K562 (cell line): ENCODE results near the gene UTP14C.

ENCODE experiments used
- NFIC ChIP-seq: fragments of 450-650 bp; IDR thresholded peaks from 2 replicates; pipeline ENCODE4 v1.6.1; 2017; ENCODE audit warnings: mild to moderate bottlenecking, inconsistent platforms
- NR2C2 ChIP-seq, 2 experiments: fragments of 200-800 bp in 1 of 2; sonication (Bioruptor generic) in 1 of 2; sonication (generic) in 1 of 2; formaldehyde crosslinking in 1 of 2; IDR thresholded peaks; 2 replicates each; pipeline versions ENCODE4 v1.6.1 to v1.8.0; 2016 to 2022; ENCODE audit warnings: mild to moderate bottlenecking in 1 of 2, missing compliant biosample characterization in 1 of 2, missing genetic modification characterization in 1 of 2, missing genetic modification reagents in 1 of 2
- POLR2A ChIP-seq: fragments of 450-650 bp; conservative IDR thresholded peaks from 2 replicates; pipeline ENCODE4 v1.6.1; 2016
- TEAD4 ChIP-seq, 2 experiments: sonication (generic) in 1 of 2; formaldehyde crosslinking in 1 of 2; IDR thresholded peaks; 2 replicates each; pipeline versions ENCODE4 v1.6.1 to v1.8.0; 2012 to 2022; ENCODE audit warnings: borderline replicate concordance in 1 of 2, inconsistent platforms in 1 of 2, low read length in 1 of 2, mild to moderate bottlenecking in 1 of 2, missing genetic modification reagents in 1 of 2
- TF ChIP-seq, protein P1 (sequence below): sonication (generic); formaldehyde crosslinking; IDR thresholded peaks from 2 replicates; pipeline ENCODE4 v1.8.0; 2023; ENCODE audit warnings: mild to moderate bottlenecking, missing genetic modification reagents
- TF ChIP-seq, protein P2 (sequence below): sonication (generic); formaldehyde crosslinking; IDR thresholded peaks from 2 replicates; pipeline ENCODE4 v1.8.1; 2023; ENCODE audit warnings: missing genetic modification reagents, mild to moderate bottlenecking, borderline replicate concordance
- TF ChIP-seq, protein P3 (sequence below), 3 experiments: fragments of 200-800 bp in 1 of 3; sonication (Bioruptor generic) in 1 of 3; sonication (generic) in 1 of 3; formaldehyde crosslinking in 1 of 3; IDR thresholded peaks; 2 replicates each; pipeline versions ENCODE4 v1.6.1 to v1.8.0; 2016 to 2022; ENCODE audit warnings: mild to moderate bottlenecking in 2 of 3, missing compliant biosample characterization in 2 of 3, missing genetic modification characterization in 2 of 3, missing genetic modification reagents in 1 of 3
- TF ChIP-seq, protein P4 (sequence below), 2 experiments: fragments of 450-650 bp; formaldehyde crosslinking in 1 of 2; IDR thresholded peaks; 2 replicates each; pipeline versions ENCODE4 v1.4.0 to v1.6.1; 2014 to 2020; ENCODE audit warnings: mild to moderate bottlenecking in 2 of 2, borderline replicate concordance in 1 of 2, low read depth in 1 of 2
- TF ChIP-seq, protein P5 (sequence below): fragments of 250-450 bp; sonication (Bioruptor Pico); IDR thresholded peaks from 2 replicates; pipeline ENCODE4 v1.8.0; 2022; ENCODE audit warnings: moderate library complexity, mild to moderate bottlenecking, inconsistent platforms

DNA sequence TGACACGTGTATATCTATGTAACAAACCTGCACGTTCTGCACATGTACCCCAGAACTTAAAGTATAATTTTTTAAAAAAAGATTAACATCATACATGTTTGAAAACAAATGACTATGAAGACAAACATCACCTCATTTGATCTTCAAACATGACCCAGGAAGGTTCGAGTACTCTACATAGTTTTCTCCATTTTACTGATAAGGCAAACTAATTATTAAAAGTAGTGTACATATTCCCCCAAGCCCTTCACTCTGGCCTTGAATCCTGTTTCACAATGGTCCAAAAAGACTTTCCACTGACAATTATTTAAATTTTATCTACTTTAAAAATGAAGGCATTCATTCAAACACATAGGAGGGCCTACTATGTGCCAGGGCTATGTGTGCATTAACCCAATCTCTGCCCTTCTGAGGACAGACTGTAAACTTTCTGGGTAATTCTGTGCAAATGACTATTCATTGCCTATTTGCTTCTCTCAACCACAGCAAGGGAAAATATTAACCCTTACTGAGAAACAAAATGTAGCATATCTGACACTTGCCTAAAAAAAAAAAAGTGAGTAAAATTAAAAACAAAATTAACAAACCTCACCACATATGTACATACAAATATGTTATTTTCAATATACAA is 35.4 kb upstream of the UTP14C start:
- no peak for TF ChIP-seq NFIC
- no peak for TF ChIP-seq NR2C2 (CRISPR knock-in tag; IDR thresholded peaks at IDR 0.05)
- no peak for TF ChIP-seq NR2C2 (tag; IDR thresholded peaks at IDR 0.05)
- TF ChIP-seq, protein P1, sequence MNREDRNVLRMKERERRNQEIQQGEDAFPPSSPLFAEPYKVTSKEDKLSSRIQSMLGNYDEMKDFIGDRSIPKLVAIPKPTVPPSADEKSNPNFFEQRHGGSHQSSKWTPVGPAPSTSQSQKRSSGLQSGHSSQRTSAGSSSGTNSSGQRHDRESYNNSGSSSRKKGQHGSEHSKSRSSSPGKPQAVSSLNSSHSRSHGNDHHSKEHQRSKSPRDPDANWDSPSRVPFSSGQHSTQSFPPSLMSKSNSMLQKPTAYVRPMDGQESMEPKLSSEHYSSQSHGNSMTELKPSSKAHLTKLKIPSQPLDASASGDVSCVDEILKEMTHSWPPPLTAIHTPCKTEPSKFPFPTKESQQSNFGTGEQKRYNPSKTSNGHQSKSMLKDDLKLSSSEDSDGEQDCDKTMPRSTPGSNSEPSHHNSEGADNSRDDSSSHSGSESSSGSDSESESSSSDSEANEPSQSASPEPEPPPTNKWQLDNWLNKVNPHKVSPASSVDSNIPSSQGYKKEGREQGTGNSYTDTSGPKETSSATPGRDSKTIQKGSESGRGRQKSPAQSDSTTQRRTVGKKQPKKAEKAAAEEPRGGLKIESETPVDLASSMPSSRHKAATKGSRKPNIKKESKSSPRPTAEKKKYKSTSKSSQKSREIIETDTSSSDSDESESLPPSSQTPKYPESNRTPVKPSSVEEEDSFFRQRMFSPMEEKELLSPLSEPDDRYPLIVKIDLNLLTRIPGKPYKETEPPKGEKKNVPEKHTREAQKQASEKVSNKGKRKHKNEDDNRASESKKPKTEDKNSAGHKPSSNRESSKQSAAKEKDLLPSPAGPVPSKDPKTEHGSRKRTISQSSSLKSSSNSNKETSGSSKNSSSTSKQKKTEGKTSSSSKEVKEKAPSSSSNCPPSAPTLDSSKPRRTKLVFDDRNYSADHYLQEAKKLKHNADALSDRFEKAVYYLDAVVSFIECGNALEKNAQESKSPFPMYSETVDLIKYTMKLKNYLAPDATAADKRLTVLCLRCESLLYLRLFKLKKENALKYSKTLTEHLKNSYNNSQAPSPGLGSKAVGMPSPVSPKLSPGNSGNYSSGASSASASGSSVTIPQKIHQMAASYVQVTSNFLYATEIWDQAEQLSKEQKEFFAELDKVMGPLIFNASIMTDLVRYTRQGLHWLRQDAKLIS (CRISPR knock-in tag), result no peak
- TF ChIP-seq, protein P2, sequence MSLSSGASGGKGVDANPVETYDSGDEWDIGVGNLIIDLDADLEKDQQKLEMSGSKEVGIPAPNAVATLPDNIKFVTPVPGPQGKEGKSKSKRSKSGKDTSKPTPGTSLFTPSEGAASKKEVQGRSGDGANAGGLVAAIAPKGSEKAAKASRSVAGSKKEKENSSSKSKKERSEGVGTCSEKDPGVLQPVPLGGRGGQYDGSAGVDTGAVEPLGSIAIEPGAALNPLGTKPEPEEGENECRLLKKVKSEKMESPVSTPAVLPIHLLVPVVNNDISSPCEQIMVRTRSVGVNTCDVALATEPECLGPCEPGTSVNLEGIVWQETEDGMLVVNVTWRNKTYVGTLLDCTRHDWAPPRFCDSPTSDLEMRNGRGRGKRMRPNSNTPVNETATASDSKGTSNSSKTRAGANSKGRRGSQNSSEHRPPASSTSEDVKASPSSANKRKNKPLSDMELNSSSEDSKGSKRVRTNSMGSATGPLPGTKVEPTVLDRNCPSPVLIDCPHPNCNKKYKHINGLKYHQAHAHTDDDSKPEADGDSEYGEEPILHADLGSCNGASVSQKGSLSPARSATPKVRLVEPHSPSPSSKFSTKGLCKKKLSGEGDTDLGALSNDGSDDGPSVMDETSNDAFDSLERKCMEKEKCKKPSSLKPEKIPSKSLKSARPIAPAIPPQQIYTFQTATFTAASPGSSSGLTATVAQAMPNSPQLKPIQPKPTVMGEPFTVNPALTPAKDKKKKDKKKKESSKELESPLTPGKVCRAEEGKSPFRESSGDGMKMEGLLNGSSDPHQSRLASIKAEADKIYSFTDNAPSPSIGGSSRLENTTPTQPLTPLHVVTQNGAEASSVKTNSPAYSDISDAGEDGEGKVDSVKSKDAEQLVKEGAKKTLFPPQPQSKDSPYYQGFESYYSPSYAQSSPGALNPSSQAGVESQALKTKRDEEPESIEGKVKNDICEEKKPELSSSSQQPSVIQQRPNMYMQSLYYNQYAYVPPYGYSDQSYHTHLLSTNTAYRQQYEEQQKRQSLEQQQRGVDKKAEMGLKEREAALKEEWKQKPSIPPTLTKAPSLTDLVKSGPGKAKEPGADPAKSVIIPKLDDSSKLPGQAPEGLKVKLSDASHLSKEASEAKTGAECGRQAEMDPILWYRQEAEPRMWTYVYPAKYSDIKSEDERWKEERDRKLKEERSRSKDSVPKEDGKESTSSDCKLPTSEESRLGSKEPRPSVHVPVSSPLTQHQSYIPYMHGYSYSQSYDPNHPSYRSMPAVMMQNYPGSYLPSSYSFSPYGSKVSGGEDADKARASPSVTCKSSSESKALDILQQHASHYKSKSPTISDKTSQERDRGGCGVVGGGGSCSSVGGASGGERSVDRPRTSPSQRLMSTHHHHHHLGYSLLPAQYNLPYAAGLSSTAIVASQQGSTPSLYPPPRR (CRISPR knock-in tag), result no peak
- TF ChIP-seq, protein P3, sequence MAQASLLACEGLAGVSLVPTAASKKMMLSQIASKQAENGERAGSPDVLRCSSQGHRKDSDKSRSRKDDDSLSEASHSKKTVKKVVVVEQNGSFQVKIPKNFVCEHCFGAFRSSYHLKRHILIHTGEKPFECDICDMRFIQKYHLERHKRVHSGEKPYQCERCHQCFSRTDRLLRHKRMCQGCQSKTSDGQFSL (CRISPR knock-in tag; IDR thresholded peaks at IDR 0.05), result no peak
- TF ChIP-seq, protein P3 (tag; IDR thresholded peaks at IDR 0.05), result no peak
- TF ChIP-seq TEAD4 (IDR thresholded peaks at IDR 0.05; ENCODE audit: low read length), result no peak
- no peak for TF ChIP-seq TEAD4 (CRISPR knock-in tag; IDR thresholded peaks at IDR 0.05; ENCODE audit: borderline replicate concordance)
- TF ChIP-seq, protein P4, sequence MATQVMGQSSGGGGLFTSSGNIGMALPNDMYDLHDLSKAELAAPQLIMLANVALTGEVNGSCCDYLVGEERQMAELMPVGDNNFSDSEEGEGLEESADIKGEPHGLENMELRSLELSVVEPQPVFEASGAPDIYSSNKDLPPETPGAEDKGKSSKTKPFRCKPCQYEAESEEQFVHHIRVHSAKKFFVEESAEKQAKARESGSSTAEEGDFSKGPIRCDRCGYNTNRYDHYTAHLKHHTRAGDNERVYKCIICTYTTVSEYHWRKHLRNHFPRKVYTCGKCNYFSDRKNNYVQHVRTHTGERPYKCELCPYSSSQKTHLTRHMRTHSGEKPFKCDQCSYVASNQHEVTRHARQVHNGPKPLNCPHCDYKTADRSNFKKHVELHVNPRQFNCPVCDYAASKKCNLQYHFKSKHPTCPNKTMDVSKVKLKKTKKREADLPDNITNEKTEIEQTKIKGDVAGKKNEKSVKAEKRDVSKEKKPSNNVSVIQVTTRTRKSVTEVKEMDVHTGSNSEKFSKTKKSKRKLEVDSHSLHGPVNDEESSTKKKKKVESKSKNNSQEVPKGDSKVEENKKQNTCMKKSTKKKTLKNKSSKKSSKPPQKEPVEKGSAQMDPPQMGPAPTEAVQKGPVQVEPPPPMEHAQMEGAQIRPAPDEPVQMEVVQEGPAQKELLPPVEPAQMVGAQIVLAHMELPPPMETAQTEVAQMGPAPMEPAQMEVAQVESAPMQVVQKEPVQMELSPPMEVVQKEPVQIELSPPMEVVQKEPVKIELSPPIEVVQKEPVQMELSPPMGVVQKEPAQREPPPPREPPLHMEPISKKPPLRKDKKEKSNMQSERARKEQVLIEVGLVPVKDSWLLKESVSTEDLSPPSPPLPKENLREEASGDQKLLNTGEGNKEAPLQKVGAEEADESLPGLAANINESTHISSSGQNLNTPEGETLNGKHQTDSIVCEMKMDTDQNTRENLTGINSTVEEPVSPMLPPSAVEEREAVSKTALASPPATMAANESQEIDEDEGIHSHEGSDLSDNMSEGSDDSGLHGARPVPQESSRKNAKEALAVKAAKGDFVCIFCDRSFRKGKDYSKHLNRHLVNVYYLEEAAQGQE (IDR thresholded peaks at IDR 0.05; ENCODE audit: borderline replicate concordance), result no peak
- TF ChIP-seq, protein P4 (CRISPR knock-in tag; IDR thresholded peaks at IDR 0.05; ENCODE audit: low read depth), result no peak
- TF ChIP-seq POLR2A, result no peak
- TF ChIP-seq, protein P5, sequence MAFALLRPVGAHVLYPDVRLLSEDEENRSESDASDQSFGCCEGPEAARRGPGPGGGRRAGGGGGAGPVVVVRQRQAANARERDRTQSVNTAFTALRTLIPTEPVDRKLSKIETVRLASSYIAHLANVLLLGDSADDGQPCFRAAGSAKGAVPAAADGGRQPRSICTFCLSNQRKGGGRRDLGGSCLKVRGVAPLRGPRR (CRISPR knock-in tag), result no peak
